Omental fat pad (tissue), 4 donors: Measurements from ENCODE around the gene TLX3. TPM values are rescaled to one million over a fixed set of nuclear protein-coding genes. Genes with fewer than 3 reads are reported as not detected.

Experiments used
- ATAC-seq: fragments of 150-250 bp; one replicate; pipeline ENCODE4 v1.9.1; 2016; ENCODE audit warnings: mild to moderate bottlenecking, moderate library complexity; ENCODE audit not compliant: low FRiP score
- DNase-seq: peaks from one replicate; pipeline ENCODE4 v3.0.0-alpha.2; 2019; ENCODE audit warnings: low spot score
- total RNA-seq, 4 donors: library from RNA; depleted of rRNA; stranded (reverse); fragments of >200 nt; gene quantifications; one replicate each; pipeline ENCODE4 v1.1.0, GENCODE V29; 2016
- TF ChIP-seq, protein P1 (sequence below), 3 donors: fragments of 450-650 bp; IDR thresholded peaks; one replicate each; pipeline ENCODE4 v1.5.1; 2016 to 2017; ENCODE audit warnings: antibody characterized with exemption in 3 of 3, mild to moderate bottlenecking in 3 of 3, moderate library complexity in 2 of 3

Gene TLX3
- total RNA-seq, 4 donors from 2014 or later, result not detected

DNA sequence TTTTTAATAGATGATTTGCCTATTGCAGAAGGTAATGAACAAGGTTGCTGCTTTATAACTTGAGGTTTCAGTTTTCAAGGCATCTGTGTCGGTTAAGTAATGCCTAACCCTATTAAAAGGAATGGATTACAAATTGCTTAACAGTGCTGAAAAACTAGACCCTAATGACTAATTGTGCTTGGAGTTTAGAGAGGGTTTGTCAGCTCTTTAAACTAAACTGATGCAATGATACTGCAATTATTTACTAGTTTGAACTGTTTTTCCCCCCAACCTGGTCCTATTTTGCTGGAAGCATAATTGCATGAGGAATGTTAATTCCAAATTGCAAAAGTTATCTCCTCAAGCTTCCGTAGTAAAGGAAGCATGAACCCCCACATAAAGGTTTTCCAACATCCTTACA is 39.3 kb upstream of the TLX3 start:
- ATAC-seq (no peak), DNase-seq (no peak)
- TF ChIP-seq, protein P1, sequence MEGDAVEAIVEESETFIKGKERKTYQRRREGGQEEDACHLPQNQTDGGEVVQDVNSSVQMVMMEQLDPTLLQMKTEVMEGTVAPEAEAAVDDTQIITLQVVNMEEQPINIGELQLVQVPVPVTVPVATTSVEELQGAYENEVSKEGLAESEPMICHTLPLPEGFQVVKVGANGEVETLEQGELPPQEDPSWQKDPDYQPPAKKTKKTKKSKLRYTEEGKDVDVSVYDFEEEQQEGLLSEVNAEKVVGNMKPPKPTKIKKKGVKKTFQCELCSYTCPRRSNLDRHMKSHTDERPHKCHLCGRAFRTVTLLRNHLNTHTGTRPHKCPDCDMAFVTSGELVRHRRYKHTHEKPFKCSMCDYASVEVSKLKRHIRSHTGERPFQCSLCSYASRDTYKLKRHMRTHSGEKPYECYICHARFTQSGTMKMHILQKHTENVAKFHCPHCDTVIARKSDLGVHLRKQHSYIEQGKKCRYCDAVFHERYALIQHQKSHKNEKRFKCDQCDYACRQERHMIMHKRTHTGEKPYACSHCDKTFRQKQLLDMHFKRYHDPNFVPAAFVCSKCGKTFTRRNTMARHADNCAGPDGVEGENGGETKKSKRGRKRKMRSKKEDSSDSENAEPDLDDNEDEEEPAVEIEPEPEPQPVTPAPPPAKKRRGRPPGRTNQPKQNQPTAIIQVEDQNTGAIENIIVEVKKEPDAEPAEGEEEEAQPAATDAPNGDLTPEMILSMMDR (IDR thresholded peaks at IDR 0.05), result no peak

DNA sequence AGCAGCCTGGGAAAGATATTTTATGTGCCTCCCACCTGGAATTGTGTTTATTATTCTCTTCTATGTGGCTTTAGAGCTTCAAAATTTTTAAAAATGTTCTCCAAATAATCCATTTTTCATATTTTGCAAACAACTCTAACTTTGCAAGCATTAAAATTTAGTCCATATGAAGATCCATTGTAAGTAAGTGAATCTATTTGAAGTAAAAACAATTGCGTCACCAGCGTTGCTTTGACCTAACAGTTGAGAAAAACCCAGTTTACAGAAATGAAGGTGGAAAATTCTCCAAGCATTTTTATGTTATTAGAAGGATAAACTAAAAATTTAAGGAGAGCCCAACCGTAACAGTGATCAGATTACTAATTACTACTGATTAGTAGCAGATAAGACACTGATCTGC is 38.9 kb upstream of the TLX3 start:
- no peak for DNase-seq
- no peak for ATAC-seq
- TF ChIP-seq, protein P1 (IDR thresholded peaks at IDR 0.05), result no peak

DNA sequence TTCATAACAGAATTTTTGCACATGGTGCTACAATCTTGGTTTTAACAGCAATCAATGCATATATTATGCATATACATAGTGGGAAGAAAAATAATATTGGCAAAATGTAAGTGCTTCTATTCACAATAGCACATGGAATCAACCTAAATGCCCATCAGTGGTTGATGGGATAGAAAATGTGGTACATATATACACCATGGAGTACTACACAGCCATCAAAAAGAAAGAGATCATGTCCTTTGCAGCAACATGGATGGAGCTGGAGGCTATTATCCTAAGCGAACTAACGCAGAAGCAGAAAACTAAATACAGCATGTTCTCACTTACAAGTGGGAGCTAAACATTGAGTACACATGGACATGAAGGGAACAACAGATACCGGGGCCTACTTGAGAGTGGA is 37.2 kb upstream of the TLX3 start:
- TF ChIP-seq, protein P1 (IDR thresholded peaks at IDR 0.05), result no peak
- ATAC-seq (no peak), DNase-seq (no peak)

DNA sequence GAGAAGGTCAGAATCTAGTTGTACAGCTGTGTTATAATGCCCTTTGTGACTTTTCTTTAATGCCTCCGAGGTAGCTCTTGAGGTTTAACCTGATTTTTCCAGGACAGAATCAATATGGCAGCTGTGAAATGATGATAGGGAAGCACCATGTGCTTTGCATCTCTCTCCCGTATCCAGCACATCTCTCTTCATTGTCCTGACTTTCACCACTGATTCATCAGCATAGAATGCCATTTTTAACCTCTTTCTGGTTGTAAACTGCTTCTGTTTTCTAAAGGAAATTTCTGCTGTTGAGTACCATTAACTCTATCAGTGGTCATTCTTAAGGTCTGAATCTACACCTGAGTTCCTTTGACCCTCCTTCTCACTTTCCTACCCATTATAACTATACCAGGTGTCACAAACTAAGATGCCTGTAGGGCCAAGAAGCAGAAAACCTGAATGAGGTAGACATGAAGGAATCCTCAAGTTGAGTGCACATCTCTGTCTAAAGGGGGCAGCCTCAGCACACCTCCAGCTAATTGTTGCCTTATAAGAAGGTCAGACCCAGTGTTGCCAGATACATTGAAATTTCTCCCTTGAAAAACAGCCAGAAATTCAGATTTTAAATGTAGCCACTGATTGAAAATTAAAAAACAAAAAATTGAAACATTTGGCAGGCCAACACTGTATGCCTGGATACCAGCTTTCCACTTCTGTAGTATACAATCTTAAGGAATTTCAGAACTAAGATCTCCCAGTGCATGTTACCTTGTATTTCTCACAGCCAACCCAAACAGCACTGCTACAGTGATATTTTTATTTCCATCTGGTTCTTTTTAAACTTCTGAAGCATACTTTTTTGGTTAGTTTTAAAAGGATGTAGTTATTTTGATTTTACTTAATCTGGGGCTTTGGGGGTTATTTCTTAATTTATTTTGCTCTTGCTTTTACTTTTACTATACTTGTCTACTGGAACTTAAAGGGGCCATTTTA is 35.8 kb upstream of the TLX3 start:
- TF ChIP-seq, protein P1 (IDR thresholded peaks at IDR 0.05), result no peak
- DNase-seq, result no peak
- ATAC-seq, result no peak

DNA sequence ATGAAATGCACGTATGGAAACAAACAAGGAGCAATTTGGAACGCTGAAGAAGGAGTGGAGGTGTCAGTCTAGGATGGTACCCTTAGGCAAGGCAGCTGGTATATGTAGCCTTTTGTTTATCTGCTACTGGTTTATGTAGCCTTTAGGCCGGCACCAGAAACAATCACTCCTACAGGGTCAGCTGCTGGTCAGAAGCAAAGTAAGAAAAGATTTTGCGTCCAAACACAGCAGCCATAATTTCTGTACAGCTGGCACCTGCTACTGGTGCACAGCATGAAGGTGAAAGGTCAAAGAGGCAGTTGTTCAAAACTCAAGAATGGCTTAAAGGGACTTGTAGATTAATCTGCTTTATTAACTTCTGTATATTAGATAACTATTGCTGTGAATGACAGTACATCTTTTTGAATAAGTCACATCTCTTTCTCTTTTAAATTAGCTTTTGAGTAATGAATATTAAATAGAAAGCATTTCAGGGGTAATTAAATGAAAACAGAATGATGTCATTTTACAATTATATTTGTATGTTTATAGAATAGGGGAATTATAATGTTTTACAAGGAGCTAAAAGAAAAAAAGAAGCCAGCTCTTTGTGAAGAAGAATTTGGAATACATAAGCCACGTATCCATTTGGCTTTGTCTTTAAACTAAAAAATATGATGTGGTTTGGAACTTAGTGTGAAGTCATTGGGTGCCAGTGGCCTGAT is 33.1 kb upstream of the TLX3 start:
- DNase-seq (no peak), ATAC-seq (no peak)
- TF ChIP-seq, protein P1 (IDR thresholded peaks at IDR 0.05), result no peak

DNA sequence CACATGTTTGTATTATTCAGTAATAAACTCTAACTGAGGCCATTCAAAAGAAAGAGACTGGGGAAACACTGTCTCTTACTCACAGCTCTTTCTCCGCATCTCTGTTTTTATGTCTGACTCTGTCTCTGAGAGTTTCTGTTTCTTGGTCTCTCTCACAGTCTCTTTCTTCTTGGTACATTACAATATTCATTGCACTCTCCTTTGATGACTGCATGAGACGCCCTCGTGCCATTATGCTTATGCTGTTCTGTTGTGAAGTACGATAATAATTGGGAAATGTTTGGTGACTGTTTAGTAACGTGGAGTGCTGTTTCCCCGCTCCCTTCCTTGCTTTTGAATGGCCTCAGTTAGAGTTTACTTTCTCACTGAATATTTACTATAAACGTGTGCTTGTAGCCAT is 25.3 kb upstream of the TLX3 start:
- TF ChIP-seq, protein P1 (IDR thresholded peaks at IDR 0.05), result no peak
- ATAC-seq (no peak), DNase-seq (no peak)
